ENCODE results near the gene OR6B3. TPM values are rescaled to one million over a fixed set of nuclear protein-coding genes. Genes with fewer than 3 reads are reported as not detected.

Gene OR6B3
- total and polyA plus RNA-seq, 9 of the 15 experiments (the other 6 are each of a cell fraction or from before 2014, with no cell fraction given), result not detected

- Histone ChIP-seq H3K9me3 (replicated peaks; ENCODE audit: control insufficient read depth, insufficient read depth, low read depth, low read length) (no peaks in the 10 kb centered on the region), H3K36me3 (ENCODE audit: control insufficient read depth, insufficient read depth, low read length) (peaks cover 90% of the 10 kb centered on the region), H3K4me2 (ENCODE audit: insufficient read depth, low read length) (no peak overlapping the region), H3K4me1 (replicated peaks in 1 of 2; ENCODE audit: control insufficient read depth in 2 of 2, insufficient read depth in 2 of 2, low read length in 2 of 2) (peaks cover 0 to 2% of the 10 kb centered on the region in 2 experiments; a peak in 2 of 5 replicates), H3K9me1 (ENCODE audit: control insufficient read depth, insufficient read depth, low read length) (peaks cover 7% of the 10 kb centered on the region), H3K4me3 (no peak overlapping the region), H3K27ac (ENCODE audit: extremely low read depth, low read depth, low read length) (no peak overlapping the region), H4K20me1 (replicated peaks; ENCODE audit: control insufficient read depth, insufficient read depth, low read length) (peaks cover 8% of the 10 kb centered on the region; the same call in 1 of the 2 replicates), H3K79me2 (ENCODE audit: control insufficient read depth, insufficient read depth, low read length) (peaks cover 39% of the 10 kb centered on the region), H3K9ac (ENCODE audit: insufficient read depth in 1 of 2, low read depth in 2 of 2, low read length in 2 of 2) (no peak overlapping the region), H2AFZ (ENCODE audit: low read depth, low read length) (no peak overlapping the region), H3K27me3 (ENCODE audit: control insufficient read depth in 2 of 2, insufficient read depth in 2 of 2, low read length in 2 of 2) (no peaks in the 10 kb centered on the region)
- in situ Hi-C loops (cut with MboI), result no loop called here
- POLR2A ChIA-PET, result interaction anchor here (0.7 kb wide), 1 partner anchor 440 kb away, joined by 3 read pairs; no protein-coding TSS in a partner anchor
- ATAC-seq (no peak), DNase-seq (ENCODE audit: extremely low read depth in 1 of 4, low spot score in 3 of 4) (no peak), FAIRE-seq (no peak)
- intact Hi-C loops (cut with micrococcal nuclease), result no loop called here
- WGBS (ENCODE audit: insufficient coverage, low coverage, missing lambda C conversion rate), result 98% methylated on average over 11 of the region's 11 CpGs
- BruUV-seq (replicated peaks), result no TSS peak
- CTCF ChIA-PET (ENCODE audit: low intra/inter-chr PET ratio), result no interaction called here
- TF ChIP-seq ZNF3 (CRISPR knock-in tag; IDR thresholded peaks at IDR 0.05) (no peak), NR4A1 (CRISPR knock-in tag; IDR thresholded peaks at IDR 0.05) (no peak), NR4A1 (tag; IDR thresholded peaks at IDR 0.05) (no peak), POLR3A (IDR thresholded peaks at IDR 0.05; ENCODE audit: borderline replicate concordance, extremely low read depth, insufficient read depth, insufficient read length) (no peak), SNRNP70 (optimal IDR thresholded peaks at IDR 0.05; ENCODE audit: low read depth, low read length) (no peak), ZNF398 (CRISPR knock-in tag; IDR thresholded peaks at IDR 0.05) (no peak), E2F5 (CRISPR knock-in tag; IDR thresholded peaks at IDR 0.05) (no peak), WHSC1 (IDR thresholded peaks at IDR 0.05; ENCODE audit: low read length) (no peak), DNMT1 (IDR thresholded peaks at IDR 0.05) (no peak)
- TF ChIP-seq, protein P1, sequence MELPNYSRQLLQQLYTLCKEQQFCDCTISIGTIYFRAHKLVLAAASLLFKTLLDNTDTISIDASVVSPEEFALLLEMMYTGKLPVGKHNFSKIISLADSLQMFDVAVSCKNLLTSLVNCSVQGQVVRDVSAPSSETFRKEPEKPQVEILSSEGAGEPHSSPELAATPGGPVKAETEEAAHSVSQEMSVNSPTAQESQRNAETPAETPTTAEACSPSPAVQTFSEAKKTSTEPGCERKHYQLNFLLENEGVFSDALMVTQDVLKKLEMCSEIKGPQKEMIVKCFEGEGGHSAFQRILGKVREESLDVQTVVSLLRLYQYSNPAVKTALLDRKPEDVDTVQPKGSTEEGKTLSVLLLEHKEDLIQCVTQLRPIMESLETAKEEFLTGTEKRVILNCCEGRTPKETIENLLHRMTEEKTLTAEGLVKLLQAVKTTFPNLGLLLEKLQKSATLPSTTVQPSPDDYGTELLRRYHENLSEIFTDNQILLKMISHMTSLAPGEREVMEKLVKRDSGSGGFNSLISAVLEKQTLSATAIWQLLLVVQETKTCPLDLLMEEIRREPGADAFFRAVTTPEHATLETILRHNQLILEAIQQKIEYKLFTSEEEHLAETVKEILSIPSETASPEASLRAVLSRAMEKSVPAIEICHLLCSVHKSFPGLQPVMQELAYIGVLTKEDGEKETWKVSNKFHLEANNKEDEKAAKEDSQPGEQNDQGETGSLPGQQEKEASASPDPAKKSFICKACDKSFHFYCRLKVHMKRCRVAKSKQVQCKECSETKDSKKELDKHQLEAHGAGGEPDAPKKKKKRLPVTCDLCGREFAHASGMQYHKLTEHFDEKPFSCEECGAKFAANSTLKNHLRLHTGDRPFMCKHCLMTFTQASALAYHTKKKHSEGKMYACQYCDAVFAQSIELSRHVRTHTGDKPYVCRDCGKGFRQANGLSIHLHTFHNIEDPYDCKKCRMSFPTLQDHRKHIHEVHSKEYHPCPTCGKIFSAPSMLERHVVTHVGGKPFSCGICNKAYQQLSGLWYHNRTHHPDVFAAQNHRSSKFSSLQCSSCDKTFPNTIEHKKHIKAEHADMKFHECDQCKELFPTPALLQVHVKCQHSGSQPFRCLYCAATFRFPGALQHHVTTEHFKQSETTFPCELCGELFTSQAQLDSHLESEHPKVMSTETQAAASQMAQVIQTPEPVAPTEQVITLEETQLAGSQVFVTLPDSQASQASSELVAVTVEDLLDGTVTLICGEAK (IDR thresholded peaks at IDR 0.05), result no peak
- TF ChIP-seq, protein P1 (CRISPR knock-in tag; IDR thresholded peaks at IDR 0.05), result no peak
Observed at GRCh38 chr2:240018071-240018750, 35.1 kb downstream of the OR6B3 start.
